HG03342 (cell line): ENCODE data around the gene CCN5.
"Not testable (repeated sequence)": the region's sequence is repeated elsewhere in the genome, so short reads cannot be mapped to it uniquely, and the experiment has no call there.

ENCODE experiments used
- ATAC-seq: cut with Tn5 transposase; IDR thresholded peaks from one replicate; pipeline ENCODE4 v1.9.1; 2021; ENCODE audit warnings: mild to moderate bottlenecking, moderate library complexity; ENCODE audit not compliant: unreplicated experiment

The CCN5 gene, protein sequence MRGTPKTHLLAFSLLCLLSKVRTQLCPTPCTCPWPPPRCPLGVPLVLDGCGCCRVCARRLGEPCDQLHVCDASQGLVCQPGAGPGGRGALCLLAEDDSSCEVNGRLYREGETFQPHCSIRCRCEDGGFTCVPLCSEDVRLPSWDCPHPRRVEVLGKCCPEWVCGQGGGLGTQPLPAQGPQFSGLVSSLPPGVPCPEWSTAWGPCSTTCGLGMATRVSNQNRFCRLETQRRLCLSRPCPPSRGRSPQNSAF

DNA sequence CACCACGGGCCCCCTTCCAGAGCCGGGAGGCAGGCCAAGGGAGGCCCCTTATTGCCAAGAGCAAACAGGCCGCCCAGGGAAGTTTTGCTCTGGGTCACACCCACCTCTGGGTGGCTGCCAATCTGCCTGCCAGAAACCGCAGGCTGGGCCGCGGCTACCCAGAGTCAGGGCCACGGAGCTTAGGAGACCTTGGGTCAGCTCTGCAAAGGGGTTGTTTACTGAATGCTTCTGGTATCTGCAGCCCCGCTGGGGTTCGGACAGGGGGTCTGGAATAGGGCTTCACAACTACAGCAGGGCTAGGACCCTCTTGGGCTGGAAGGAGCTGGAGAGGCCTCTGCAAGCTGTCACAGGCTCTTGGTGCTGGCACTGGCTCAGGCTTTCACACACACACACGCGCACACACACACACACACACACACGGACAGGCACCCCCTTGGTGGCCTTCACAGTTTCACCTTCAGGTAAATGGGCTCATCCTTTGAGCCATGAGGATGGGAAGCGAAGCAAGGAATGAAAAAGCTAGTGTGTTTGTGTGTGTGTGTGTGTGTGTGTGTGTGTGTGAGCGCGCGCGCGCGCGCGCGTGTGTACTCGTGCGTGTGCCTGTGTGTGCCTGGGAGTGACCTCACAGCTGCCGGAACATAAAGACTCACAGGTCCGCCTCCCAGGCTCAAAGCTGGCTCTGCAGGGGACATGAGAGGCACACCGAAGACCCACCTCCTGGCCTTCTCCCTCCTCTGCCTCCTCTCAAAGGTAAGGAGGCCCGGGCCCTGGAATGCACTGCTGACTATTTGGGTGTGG is at the start of gene CCN5:
Gene CCN5 (plus strand): TSS at position 669 of the 798 bp plus-strand sequence. CDS start 22 bp downstream, at position 691.
- ATAC-seq: no peak

DNA sequence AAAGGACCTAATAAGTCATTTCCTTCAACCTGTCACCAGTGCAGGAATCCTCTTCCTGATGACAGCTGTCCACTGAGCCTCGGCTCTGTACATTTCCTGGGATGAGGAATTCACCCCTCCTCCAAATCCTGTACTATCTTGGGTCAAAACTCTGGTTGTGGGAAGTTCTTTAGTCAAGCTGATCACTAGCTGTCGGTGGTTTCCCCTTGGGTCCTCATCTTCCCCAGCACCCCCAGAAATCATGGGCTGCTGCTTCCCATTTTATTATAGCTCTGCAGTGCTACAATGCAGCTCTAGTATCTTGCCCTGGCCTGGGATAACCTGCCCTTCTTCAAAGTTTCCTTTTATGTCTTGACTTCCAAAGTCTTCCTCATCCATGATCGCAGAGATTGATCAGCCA is 49.1 kb upstream of the CCN5 start:
- no peak for ATAC-seq

DNA sequence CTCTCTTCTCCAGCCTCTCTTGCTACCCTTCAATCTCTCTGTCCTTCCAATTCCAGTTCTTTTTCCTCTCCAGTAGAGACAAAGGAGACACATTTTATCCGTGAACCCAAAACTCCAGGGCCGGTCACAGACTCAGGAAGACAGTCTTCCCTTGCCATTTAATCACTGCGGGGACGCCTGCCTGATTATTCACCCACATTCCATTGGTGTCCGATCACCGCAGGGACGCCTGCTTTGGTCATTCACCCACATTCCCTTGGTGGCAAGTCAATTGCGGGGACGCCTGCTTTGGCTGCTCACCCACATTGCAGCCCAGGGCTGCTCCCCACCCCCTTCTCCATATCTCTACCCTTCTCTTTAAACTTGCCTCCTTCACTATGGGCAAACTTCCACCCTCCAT is 44.3 kb upstream of the CCN5 start:
- not testable (repeated sequence) for ATAC-seq

DNA sequence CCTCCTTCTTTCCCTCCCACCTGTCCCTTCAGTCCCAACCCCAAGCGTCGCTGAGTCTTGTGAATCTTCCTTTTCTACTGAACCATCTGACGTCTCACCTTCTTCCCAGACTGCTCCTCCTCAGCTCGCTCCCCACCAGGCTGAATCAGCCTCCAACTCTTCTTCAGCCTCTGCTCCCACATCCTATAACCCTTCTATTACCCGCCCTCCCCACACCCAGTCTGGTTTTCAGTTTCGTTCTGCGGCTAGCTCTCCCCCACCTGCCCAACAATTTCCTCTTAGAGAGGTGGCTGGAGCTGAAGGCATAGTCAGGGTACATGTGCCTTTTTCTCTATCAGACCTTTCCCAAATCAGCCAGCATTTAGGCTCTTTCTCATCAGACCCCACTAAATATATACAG is 43.6 kb upstream of the CCN5 start:
- not testable (repeated sequence) for ATAC-seq

DNA sequence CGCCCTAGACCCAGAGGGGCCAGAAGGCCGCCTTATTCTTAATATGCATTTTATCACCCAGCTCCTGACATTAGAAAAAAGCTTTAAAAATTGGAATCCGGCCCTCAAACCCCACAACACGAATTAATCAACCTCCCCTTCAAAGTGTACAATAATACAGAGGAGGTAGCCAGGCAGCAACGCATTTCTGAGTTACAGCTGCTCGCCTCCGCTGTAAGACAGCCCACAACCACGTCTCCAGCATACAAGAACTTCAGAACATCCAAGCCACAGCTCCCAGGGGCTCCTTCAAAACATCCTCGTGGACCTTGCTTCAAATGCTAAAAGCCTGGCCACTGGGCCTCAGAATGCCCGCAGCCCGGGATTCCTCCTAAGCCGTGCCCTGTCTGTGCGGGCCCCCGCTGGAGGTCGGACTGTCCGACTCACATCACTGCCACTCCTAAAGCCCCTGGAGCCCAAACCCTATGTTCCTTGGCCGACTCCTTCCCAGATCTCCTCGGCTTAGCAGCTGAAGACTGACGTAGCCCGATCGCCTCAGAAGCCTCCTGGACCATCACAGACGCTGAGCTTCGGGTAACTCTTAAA is 42.8 kb upstream of the CCN5 start:
- ATAC-seq: not testable (repeated sequence)

DNA sequence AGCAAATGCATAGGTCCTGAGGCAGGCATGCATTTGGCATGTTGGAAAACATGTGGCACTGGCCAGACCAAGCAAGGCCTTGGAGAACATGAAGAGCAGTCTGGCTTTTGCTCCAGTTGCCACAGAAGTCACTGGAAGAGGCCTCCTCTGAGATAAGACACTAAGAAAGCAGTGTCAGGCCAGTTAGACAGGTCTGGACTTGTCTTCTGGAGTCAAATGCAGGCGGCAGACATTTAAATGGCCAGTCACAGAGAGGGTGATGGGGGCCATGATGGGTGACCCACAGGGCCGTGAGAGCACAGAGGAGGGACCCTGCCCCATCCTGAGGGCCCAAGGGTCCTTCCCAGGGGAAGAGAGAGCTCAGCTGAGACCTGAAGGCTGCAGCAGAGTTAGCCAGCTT is 36.9 kb upstream of the CCN5 start:
- ATAC-seq: no peak

DNA sequence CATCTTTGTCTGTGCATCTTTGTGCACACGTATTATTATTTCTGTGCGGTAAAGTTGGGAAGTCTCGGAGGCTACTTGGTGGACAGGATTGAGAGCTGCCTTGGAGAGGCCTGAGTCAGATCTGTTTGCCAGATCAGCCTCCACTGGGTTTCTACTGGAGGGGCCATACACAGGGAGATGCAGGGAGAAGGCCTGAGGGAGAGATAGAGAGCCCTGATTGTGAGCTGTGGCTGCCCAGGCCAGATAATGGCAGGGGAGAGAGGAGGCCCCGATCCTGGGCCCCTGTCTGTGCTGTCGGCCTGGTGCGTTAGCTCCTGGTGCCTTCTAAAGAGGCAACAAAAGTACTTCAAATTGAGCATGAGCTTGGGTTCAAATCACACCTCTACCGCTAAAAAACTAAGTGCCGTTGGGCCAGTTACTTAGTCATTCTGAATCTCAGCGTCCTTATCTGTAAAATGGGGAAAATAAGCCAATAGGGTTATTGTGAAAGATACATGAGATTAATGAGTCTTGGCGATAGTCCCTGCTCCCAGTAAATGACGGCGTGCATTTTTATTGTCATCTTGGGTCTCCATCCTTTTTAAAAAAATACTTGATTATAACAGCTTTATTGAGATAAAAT is 36.1 kb upstream of the CCN5 start:
- no peak for ATAC-seq

DNA sequence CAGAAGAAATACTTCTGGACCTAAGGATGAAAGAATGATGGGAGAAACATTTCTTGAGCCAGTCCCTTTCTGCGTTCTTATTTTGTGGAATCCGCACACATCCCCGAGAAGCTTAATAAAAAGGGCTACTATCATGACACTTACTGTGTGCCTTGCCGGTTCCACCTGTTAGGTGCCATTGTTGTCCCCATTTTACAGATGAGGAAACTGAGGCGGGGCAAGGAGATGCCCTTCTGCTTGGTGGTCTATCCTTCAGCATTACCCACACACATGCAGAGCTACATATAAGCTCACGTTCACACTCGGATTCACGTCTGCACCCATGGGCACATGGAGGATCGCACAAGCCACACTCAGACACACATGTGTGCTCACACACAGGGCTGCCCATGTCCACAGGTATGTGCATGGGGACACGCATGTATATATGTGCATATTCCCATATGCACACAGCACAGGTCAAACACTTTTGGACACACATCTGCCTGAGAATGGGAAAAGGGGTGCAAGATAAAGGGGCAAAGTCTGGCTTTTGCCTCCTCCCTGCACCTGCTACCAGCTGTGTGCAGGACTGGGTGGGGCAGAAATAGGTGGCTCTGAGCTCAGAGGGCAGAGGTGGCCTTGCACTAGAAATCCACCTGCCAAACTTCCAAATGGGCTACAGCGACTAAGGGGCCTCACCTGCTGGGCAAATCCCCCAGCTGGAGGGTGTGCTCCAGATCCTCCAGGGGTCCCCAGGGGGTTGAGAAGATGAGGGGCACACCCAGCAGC is 33.2 kb upstream of the CCN5 start:
- no peak for ATAC-seq

DNA sequence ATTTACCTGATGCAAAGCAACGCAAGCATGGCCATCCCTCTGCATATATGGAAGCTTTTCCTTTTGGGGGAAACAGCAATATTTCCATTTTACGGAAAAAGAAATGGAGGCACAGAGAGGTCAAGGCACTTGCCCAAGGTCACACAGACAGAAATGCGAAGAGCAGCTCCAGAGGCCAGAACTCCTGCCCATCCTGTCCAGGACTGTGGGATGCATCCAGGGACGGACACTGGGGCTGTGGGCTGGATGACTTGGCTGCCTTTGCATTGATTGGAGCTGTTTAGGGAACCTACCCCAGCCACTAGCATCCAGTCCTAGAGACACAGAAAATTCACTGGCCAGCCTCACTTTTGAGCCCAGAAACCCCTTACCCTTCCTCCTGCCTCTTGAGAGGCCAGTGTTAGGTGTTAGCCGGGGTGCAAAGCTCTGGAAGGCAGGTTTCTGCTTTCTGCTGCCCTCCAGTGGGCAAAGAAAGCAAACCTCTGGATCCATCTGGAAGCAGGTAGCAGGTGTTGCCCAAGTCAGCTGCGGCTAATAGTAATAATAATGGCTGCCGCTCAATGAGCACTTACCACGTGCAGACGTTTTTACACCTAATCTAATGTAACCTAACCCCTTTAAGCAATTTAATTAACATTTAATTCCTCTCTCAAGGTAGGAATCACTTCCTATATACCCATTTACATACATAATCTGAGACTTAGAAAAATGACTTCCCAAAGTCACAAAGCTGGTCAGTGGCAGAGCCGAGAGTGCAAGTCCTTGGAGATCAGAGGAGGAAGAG is 31.7 kb upstream of the CCN5 start:
- no peak for ATAC-seq

DNA sequence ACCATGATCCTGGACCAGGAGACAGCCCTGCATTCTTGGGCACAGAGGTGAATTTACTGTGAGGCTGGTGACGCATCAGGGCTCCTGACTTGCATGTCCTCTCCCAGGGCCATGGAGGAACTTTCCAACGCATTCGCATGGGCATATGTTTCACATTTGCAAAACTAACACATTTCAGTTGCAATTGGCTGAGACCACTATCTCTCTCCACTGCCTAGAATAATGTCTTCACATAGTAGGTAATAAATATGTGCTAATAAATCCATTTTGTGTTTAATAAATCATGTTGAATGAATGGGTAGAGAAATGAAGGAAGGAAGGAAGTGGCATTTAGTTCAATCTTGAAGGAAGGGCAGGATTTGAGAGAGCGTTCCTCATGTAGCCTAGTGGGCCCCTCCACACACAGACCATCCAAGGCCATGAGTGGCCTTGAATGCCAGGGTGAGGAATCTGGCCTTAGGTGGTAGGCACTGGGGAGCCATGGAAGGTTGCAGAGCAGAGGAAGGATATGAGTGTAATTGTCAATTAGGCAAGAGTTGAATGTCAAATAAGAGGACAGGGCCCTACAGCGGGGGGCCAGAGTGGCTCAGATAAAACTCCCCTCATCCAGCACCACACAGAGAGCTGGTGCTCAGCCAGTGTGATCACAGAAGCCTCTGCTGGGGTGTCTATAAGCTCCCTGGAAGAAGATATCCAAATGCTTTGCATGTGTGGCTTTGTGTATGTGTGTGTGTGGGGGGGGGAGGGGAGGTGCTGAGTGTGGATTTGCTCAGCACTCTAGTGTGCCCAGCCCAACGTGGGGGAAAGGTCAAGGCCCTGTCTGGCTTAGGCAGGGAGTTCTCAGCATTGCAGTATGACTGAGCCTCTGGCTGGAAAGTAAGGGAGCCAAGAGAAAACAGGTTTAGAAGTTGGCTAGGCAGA is 30.9 kb upstream of the CCN5 start:
- no peak for ATAC-seq

DNA sequence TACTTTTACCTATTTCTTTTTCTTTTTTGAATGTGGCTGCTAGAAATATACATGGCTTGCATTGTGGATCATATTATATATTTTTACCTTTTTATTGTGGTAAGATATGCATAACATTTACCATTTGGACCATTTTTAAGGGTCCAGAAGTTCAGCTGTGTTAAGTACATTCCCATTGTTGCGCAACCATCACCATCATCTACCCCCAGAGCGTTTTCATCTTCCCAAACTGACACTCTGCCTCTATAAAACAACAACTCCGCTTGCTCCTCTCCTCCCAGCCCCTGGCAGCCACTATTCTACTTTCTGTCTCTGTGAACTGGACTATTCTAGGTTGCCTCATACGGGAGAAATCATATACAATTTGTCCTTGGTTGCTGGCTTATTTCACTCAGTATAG is 28.2 kb upstream of the CCN5 start:
- no peak for ATAC-seq

DNA sequence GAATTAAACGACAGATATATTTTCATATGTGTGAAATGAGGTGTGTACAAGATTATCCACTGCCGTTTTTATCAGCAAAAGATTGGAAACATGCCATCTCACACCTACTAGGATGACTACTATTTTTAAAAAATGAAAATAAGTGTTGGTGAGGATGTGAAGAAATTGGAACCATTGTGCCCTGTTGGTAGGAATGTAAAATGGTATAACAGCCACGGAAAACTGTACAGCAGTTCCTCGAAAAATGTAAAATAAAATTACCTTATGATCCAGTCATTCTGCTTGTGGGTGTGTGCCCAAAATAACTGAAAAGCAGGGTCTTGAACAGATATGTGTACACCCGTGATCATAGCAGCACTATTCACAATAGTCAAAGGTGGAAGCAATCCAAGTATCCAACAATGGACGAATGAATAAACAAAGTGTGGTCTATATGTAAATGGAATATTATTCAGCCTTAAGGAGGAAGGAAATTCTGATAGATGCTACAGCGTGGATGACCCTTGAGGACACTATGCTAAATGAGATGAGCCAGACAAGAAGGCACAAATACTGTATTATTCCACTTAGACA is 27.0 kb upstream of the CCN5 start:
- ATAC-seq: no peak

DNA sequence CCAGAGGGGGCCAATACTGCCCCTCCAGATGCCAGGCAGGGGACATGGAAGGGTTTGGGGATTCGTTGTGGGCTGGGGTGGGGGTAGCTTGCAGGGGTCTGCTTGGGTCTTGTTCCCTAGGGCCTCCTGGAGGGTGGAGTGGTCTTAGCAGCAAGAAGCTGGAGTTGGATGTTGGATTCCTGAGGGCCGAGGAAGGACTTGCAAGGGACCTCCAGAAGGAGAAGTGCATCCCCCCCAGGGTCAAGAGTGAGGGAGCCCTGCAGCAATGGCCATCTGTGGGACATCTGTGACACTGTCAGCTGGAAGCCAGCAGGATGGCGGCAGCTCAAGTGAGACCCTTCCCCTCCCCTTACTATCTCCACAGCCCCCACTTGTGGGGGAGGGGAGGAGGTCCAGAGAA is 25.4 kb upstream of the CCN5 start:
- ATAC-seq: no peak

DNA sequence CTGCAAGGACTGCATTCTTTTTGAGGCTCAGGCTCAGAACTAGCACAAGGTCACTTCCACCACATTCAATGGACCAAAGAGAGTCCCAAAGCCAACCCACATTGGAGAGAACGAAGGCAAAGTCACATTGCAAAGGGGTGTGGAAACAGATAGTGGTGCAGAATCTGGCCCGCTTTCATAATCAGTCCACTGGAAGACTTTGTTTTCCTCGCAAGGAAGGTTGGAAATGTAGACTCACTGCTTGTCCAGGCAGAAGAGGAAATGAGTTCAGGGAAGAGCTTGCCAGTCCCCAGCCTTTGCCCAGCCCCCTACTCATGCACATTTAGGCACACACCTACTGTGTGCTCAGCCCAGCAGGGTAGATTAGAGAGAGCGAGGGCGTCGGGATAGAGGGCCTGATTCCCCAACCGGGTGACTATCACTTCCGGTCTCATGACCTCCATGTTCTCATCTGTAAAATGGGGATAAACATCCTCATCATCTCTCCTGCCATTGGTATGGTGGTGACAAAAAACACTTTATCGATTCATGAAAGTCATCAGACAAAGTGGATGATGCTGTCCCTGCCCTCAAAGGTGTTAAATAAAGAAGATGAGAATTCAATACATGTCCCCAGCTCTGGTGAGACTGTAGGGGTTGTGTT is 24.3 kb upstream of the CCN5 start:
- ATAC-seq: no peak

DNA sequence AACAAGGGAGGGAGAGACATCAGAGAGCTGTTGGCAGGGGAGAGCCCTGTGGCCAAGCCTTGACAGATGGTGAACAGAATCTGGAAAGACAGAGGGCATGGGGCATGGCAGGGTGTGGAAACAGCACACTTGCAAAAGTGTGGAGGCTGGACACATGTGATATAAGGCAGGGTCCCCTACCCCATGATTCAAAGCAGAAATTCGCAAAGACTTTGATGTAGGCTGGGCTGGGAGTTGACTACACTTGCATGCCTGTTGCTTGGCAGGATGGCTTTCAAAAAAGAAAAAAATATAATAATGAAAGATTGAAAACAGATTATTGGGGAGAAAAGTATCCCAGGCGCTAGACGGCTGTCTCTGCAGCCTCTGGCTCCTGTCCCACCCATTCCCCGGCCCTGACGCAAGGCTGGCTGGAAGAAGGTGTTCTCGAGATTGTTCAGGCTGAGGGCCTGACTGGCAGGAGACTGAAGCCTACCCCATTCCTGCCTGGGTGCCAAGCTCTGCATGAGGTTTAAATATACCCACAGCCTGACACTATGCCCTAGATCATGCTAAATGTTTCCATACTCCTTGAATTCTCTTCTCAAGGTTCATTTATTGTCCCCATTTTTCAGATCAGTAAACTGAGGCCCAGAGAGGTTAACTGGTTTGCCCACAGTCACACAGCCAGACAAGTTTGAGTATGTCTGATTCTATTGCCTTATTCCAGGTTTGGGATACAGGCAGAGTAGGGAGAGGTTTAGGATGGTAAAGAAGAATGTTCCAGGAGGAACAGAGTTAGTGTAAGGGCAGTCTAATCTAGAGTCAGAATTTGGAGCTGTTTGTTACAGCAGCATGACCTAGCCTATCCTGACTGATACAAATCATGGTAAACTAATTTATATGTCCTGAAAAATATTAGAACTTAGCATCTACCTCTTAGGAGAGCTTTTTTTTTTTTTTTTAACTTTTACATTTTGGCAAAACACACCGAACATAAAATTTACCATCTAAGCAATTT is 23.4 kb upstream of the CCN5 start:
- no peak for ATAC-seq

DNA sequence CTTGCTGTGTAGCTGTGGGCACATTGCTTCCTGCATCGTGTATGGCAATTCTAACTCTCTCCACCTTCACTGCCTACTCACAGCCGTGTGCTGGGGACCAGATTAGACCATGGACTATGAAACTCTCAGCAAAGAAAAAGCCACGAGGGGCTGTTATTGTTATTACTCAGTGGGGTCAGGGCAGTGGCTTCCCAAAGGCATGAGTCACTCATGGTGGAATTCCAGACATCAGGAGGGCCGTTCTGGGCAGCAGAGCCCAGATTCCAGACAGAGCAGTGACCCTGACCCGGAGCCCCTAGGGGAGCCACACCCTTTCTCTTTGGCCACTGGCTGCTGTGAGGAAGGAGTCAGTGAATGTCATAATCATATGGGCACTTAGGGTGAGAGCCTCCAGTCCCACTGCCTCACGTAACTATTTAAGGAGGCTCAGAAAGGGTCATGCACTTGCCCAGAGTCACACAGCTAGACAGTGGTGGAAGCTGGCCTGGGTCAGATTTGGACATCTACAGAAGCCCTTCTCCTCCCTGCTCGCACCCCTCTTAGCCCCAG is 22.2 kb upstream of the CCN5 start:
- no peak for ATAC-seq

DNA sequence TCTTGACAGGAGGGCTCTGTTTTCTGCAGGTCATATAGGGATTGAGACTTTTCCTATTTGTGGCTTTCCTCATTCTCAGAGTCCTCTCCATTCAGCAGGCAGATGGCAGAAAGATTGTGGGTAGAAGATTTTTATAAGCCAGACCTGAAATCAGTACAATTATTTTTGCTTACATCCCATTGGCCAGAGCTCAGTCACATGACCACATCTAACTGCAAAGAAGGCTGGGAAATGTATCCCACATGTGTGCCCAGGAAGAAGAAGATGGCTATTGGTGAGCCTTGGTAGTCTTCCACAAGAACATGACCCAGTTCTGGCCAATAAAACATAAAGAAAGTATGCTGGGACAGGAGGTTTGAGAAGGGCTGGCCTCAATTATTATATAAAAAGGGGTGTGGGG is 21.5 kb upstream of the CCN5 start:
- no peak for ATAC-seq
